ENCODE data around the gene ASZ1.
"Not testable (repeated sequence)": the region's sequence is repeated elsewhere in the genome, so short reads cannot be mapped to it uniquely, and the experiment has no call there.

ASZ1 gene

DNA sequence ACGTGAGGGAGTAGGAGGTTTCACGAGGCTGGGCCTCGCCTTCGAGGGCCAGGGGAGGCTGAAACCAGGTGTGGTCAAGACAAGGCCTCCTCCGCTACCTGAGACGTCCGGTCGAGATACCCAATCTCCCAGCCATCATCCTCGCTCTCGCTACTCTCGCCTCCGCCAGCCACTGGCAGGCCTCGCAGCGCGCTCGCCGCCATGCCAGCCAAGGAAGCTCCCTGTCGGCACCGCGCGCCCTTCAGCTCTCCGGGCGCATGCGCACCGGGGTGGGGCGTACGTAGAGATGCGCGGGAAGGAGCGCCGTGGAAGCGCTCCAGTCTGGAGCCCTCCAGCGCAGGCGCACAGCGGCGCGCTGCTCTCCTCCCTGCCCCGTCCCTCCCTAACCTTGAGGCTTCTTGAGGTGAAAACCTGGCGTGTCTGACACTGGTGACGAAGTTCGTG is at the start of gene ASZ1:
Gene ASZ1 (minus strand): TSS at position 236 of the 444 bp plus-strand sequence. CDS start 33 bp downstream, at position 203.
- no peak for DNase-seq

DNA sequence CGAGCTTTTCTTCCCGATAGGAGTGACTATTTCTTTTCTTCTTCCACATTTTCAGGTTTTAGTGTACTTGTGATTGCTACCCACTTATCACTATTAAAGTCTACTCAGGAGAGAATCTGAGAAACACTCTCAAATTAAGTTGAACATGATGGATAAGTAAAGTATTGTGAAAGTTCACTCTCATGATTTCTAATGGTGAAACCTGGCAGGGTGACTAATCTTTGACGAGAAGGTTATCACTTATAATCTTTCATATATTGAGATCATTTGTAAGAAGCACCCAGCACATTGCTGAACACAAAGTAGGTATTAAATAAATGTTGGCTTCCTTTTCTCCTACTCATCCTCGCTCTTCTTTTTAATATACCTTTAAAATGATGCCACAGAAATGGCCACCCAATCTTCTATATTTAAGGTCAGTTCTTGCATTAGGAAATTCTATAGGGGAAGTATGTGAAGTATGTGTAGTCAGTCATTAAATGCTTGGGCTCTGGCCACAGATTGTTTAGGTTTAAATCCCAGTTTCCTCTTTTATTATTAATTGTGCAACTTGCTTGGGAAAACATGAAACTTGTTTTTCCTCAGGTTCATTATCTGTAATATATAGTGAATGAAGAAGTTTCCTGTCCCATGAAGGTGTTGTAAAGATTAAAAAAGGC is 49.4 kb upstream of the ASZ1 start:
- no peak for DNase-seq

DNA sequence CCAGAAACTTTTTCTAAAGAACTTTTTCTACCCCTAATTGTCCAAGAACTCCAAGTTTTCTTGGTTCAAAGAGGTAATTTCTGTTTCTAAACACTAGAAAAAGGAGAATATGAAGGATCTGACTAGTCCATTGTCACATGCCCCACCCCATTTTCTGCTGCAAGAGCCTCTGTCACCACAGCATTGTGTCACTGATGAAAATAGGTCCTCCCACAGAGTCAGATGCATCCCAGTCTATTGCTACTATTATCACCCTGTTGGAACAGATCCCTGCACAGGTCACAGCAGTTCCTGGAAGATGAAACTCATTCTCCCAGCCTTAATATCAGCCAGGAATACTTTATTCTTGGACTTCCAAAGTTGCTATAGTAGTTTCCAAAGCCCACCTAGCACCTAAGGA is 45.0 kb upstream of the ASZ1 start:
- no peak for DNase-seq

- no peak for DNase-seq
Measured at GRCh38 chr7:117470777-117471176, 43.5 kb upstream of the ASZ1 start.

- no peak for DNase-seq
Measured at GRCh38 chr7:117468174-117468573, 40.9 kb upstream of the ASZ1 start.

DNA sequence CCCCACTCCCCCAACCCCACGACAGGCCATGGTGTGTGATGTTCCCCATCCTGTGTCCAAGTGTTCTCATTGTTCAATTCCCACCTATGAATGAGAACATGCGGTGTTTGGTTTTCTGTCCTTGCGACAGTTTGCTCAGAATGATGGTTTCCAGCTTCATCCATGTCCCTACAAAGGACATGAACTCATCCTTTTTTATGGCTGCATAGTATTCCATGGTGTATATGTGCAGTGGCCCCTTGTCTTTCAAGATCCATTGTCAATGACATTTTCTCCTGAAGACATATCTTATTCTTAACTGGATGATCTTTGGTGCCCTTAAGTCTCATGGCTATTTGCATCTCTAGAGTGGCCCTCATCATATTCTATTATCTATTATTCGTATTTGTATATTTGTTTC is 33.5 kb upstream of the ASZ1 start:
- not testable (repeated sequence) for DNase-seq

- no peak for DNase-seq
Measured at GRCh38 chr7:117459735-117460134, 32.4 kb upstream of the ASZ1 start.

GRCh38 chr7:117458977-117459583 is 31.8 kb upstream of the ASZ1 start:
- no peak for DNase-seq

GRCh38 chr7:117448655-117449054 is 21.4 kb upstream of the ASZ1 start:
- no peak for DNase-seq

GRCh38 chr7:117446220-117446815 is 19.0 kb upstream of the ASZ1 start:
- DNase-seq: no peak

DNA sequence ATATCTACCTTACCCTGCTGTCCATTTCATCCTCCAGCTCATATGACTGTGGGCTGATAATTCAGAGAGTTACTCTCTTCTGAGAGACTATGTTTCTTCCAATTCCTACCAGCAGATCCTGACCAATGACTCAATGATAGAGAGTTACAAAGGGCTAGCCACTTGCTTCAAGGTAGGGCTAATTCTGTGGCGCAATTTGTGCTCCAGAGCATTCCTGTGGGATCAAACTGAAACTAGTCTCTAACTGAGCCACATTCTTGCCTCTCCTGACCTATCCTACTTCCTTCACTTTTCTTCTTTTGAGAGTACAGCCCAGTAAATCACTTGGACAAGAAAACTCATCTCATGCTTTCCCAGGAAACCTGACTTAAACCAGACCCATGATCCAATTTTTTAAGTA is 17.9 kb upstream of the ASZ1 start:
- no peak for DNase-seq

DNA sequence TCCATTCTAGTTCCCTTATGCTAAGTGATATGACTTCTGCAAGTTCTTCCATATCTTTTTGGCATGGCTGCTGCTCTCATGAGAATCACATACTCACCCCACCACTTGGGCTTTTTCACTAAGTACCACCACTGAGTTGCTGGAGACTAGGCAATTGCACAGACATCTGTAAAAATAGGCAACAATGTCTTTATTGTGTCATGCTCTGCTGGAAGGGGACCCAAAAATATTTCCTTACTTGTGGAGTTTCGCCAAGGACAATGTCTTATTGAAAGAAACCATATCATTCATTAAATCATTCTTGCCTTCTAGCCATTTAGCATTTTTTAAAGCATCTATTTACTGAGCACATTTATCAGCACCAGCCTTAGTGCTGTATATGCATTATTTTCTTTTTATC is 17.4 kb upstream of the ASZ1 start:
- no peak for DNase-seq

DNA sequence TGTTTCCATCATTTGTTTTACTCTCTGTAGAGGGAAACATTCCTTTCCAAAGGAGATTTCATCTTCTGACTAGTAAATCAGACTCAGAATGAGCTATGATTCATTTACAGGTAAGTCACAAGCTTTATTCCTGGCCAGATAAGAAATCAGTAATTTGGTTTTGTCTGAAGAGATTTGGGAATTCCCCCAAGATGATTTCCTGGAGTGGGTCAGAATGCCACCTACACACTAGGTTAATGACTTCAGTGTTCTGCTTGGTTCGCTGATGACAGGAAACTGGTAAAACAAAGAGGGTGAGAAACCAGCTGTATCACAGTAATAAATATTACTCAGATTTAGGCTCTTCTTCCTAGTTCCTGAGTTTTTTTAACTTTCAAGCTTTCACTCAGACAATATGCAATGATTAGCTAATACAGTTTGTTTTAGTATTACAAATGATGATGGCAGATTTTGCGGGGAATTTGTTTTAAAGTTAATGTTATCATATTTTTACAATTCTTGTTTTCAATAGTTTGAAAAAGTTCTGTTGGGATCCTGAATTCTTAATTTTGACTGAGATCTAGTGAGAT is 8.3 kb upstream of the ASZ1 start:
- DNase-seq: no peak

DNA sequence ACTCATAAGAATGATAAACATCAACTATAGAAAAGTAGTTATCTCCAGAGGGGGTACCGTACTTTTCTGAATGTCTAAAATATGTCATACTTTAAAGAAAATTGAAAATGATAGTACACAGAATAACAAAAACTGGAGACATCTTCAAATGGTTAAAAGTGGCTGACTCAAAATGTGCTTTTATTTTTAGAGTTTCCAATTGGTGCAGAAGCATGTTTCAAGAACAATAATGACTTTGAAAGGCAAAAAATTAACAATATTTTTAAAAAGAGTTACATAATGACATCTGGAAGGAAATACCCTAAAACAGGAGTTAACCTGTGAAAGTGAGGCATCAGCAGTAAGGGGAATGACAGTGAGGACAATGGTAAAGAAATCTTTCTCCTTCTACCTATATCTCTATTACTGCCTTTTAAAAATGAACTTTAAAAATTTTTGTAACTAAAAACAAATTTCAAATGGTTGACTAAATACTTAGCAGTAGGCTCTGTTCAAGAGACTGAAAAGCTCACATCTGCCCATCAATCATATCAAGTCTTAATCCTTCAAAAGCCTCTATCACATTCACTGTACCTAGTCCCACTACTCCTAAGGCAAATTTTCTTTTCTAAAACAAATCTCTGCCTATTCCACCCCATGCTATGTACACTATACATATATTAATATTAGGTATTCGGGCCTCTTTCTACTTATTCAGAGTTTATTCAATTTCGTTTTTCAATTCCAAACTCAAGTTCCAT is 3.0 kb downstream of the ASZ1 start:
- DNase-seq: no peak

DNA sequence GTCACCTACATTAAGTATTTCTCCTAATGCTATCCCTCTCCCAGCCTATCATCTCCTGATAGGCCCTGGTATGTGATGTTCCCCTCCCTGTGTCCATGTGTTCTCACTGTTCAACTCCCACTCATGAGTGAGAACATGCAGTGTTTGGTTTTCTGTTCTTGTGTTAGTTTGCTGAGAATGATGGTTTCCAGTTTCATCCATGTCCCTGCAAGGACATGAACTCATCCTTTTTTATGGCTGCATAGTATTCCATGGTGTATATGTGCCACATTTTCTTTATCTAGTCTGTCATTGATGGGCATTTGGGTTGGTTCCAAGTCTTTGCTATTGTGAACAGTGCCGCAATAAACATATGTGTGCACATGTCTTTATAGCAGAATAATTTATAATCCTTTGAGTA is 12.7 kb downstream of the ASZ1 start:
- DNase-seq: not testable (repeated sequence)

DNA sequence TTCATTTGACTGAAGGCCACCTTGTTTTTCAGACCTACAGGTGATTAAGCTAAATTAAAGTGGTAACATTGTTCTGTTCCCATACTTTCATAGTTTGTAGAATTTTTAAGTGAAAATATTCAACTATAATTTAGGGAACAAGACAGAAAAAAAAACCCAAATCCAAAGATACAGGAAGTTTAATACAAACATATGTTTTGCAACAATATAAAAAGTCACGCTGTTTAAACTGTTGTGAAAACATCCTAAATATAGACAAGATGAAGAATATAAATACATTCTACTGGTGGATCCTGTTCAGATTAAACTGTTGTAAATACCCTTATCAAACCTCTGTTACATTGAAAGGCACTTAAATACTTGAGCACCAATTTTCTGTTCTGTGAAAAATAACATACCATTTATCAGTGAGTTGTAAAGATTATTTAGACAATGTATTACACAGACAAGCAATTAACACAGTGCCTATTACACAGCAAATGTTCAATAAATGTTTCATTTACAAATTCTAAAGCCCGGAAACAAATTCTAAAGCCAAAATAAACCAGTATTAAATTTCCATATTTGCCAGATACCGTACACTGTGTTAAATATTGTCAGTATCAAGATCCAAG is 14.2 kb downstream of the ASZ1 start:
- no peak for DNase-seq

DNA sequence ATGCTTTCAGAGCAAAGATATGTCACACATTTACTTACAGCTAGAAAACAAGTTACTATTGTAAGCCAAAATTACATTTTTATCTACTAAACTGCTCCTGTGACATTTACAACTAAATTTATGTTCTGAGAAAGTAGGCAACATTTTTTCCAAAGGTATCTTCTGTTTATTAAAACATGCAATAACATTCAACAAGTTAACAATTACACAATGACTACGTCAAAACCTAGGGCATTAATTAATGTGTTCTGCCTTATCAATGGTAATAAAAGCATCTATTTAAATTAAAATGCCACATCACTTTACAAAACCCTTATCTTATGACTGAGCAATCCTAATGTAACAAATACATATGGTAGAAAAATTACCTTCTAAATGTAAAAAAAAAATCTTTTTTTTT is 14.9 kb downstream of the ASZ1 start:
- no peak for DNase-seq

GRCh38 chr7:117411539-117411938 is 15.8 kb downstream of the ASZ1 start:
- DNase-seq: no peak

DNA sequence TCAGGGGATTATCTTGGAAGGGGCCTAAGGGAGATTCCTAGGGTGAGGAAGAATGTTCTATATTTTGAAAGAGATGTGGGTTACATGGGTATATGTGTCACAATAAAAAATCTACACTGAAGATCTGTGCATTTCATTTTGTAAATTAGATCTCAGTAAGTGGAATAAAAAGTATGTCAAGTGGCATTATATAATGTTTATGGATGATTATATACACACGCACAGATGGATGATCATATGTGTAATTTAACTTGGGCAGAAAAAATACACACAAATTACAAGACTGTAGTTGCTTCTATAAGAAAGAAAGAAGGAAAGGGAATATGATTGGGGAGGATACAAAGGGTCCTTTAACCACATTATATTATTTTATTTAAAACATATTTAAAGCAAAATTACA is 18.5 kb downstream of the ASZ1 start:
- no peak for DNase-seq

DNA sequence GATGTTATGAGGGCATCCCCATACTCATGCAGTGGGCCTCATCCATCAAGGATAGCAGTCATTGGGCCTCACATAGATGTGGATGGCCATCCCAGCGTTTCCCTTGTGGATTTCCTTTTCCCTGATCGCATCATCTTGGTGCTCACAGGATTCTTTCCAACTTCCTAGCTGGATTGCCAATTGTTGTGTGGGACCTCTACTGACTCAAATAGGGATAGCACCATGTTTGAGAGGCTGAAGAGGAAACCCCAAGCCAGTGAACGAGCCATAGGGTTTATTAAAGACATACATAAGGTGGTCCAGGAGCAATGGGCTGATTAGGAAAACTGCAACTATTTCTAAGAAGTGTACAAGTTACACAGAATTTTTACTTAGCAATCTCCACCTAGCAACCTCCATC is 21.8 kb downstream of the ASZ1 start:
- no peak for DNase-seq

DNA sequence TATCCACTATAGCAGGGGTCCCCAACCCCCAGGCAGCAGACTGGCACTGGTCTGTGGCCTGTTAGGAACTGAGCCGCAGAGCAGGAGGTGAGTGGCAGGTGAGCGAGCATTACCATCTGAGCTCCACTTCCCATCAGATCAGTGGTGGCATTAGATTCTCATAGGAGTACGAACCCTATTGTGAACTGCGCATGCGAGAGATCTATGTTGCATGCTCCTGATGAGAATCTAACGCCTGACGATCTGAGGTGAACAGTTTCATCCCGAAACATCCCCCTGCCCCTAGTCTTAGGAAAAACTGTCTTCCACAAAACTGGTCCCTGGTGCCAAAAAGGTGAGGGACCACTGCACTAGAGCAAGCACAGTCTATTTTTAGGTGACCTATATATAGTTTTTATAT is 23.6 kb downstream of the ASZ1 start:
- no peak for DNase-seq

DNA sequence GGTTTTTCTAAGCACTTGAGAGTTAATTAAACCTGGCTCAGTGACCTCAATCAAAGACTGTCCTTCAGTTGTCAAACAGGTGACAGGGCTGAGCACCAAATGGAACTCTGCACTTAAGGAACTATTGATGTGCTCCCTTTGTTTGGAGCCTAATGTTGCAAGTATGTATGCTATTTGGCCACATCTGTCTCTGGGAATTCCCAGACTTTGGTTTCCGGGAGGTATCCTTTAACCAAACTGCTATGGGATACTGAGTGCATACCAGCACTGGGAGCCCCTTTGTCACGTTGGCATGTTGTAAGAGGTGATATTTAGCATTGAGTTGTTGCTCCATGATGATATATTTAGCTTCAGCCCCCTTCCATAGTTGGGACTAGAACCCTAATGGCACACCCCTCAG is 25.2 kb downstream of the ASZ1 start:
- no peak for DNase-seq
